ENCODE data around the gene PRKACG.

PRKACG gene

GRCh38 chr9:68983522-68984424, 30.1 kb downstream of the PRKACG start:
- no peak for DNase-seq (ENCODE audit: low read depth in 1 of 2, low spot score in 1 of 2)

- no peak for DNase-seq (ENCODE audit: low read depth in 1 of 2, low spot score in 1 of 2)
Observed at GRCh38 chr9:68983008-68983411, 30.9 kb downstream of the PRKACG start.

GRCh38 chr9:68981789-68982188, 32.1 kb downstream of the PRKACG start:
- no peak for DNase-seq (ENCODE audit: low read depth in 1 of 2, low spot score in 1 of 2)

GRCh38 chr9:68980341-68980914, 33.5 kb downstream of the PRKACG start:
- no peak for DNase-seq (ENCODE audit: low read depth in 1 of 2, low spot score in 1 of 2)

- DNase-seq (ENCODE audit: low read depth in 1 of 2, low spot score in 1 of 2): no peak
Observed at GRCh38 chr9:68979538-68980314, 34.2 kb downstream of the PRKACG start.

GRCh38 chr9:68978501-68978900, 35.4 kb downstream of the PRKACG start:
- no peak for DNase-seq (ENCODE audit: low read depth in 1 of 2, low spot score in 1 of 2)

GRCh38 chr9:68978066-68978465, 35.8 kb downstream of the PRKACG start:
- no peak for DNase-seq (ENCODE audit: low read depth in 1 of 2, low spot score in 1 of 2)

- DNase-seq (ENCODE audit: low read depth in 1 of 2, low spot score in 1 of 2): no peak
Observed at GRCh38 chr9:68975365-68976043, 38.4 kb downstream of the PRKACG start.

GRCh38 chr9:68974901-68975300, 39.0 kb downstream of the PRKACG start:
- DNase-seq (ENCODE audit: low read depth in 1 of 2, low spot score in 1 of 2): no peak

- no peak for DNase-seq (ENCODE audit: low read depth in 1 of 2, low spot score in 1 of 2)
Observed at GRCh38 chr9:68974431-68974830, 39.5 kb downstream of the PRKACG start.

- no peak for DNase-seq (ENCODE audit: low read depth in 1 of 2, low spot score in 1 of 2)
Observed at GRCh38 chr9:68973619-68974018, 40.3 kb downstream of the PRKACG start.

GRCh38 chr9:68970151-68970550, 43.8 kb downstream of the PRKACG start:
- DNase-seq (ENCODE audit: low read depth in 1 of 2, low spot score in 1 of 2): no peak

GRCh38 chr9:68969538-68969937, 44.4 kb downstream of the PRKACG start:
- no peak for DNase-seq (ENCODE audit: low read depth in 1 of 2, low spot score in 1 of 2)

- DNase-seq (ENCODE audit: low read depth in 1 of 2, low spot score in 1 of 2): no peak
Observed at GRCh38 chr9:68967800-68968199, 46.1 kb downstream of the PRKACG start.

GRCh38 chr9:68966496-68966944, 47.4 kb downstream of the PRKACG start:
- DNase-seq (ENCODE audit: low read depth in 1 of 2, low spot score in 1 of 2): no peak

- no peak for DNase-seq (ENCODE audit: low read depth in 1 of 2, low spot score in 1 of 2)
Observed at GRCh38 chr9:68964765-68965164, 49.1 kb downstream of the PRKACG start.

- DNase-seq (ENCODE audit: low read depth in 1 of 2, low spot score in 1 of 2): no peak
Observed at GRCh38 chr9:68964102-68964541, 49.8 kb downstream of the PRKACG start.

GRCh38 chr9:68963416-68963815, 50.5 kb downstream of the PRKACG start:
- no peak for DNase-seq (ENCODE audit: low read depth in 1 of 2, low spot score in 1 of 2)

Data from activated T-helper 1 cell treated with anti-CD3 and anti-CD28 coated beads, Interleukin-2, amount 50 U/mL, for 16 hours (primary cell).